ENCODE data around the gene NCKAP5L.

NCKAP5L gene

DNA sequence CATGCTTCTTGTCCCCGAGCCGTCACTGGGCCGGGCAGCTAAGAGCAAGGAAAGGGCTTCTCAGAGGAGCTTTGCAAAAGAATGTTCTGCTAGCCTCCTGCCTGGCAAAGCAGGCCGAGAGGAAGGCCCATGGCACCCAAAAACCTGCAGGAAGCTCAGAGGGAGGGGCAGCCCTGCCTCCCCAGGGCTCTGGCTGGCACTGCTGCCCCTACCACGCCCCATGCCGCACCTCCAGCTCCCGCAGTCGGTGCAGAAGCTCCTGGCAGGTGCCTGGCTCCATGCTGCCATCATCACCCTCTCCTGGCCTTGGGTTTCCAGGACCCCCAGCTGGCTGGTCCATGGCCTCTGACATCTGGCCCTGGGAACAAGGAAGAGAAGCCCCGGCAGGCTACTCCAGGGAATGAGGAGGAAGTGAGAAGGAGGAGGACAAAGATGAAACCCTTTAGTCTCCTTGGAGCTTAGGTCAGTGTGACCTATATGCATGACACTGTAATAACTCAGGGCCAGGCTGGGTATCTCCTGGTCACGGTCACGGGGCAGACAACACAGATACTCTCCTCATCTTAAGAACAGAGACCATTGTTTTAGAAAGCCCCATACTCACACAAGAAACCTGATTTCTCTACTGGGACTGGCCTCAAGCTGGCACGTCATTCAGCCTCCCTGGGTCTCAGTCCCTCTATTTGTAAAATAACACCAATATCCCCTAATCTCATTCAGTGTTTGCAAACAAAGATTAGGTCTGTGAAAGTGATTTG, 24.3 kb downstream of the NCKAP5L start:
- Histone ChIP-seq H3K27me3 (ENCODE audit: insufficient read depth, low read length) (no peaks in the 10 kb centered on the region), H3K36me3 (ENCODE audit: insufficient read depth, low read depth, low read length) (peaks cover 63% of the 10 kb centered on the region), H3K9ac (ENCODE audit: low read depth, low read length) (no peak overlapping the region), H3K4me3 (ENCODE audit: low read length) (no peak overlapping the region), H3K9me3 (ENCODE audit: insufficient read depth, low read depth, low read length) (no peaks in the 10 kb centered on the region), H3K4me1 (ENCODE audit: insufficient read depth, low read length) (peaks cover 6% of the 10 kb centered on the region; the same call in 1 of the 2 replicates), H3K27ac (ENCODE audit: low read length) (no peak overlapping the region)

GRCh38 chr12:49801141-49802063, 26.8 kb downstream of the NCKAP5L start:
- Histone ChIP-seq H3K27me3 (ENCODE audit: insufficient read depth, low read length) (no peaks in the 10 kb centered on the region), H3K4me3 (ENCODE audit: low read length) (no peak overlapping the region), H3K36me3 (ENCODE audit: insufficient read depth, low read depth, low read length) (peaks cover 81% of the 10 kb centered on the region), H3K27ac (ENCODE audit: low read length) (no peak overlapping the region), H3K9me3 (ENCODE audit: insufficient read depth, low read depth, low read length) (no peaks in the 10 kb centered on the region), H3K4me1 (ENCODE audit: insufficient read depth, low read length) (no peaks in the 10 kb centered on the region), H3K9ac (ENCODE audit: low read depth, low read length) (no peak overlapping the region)

- Histone ChIP-seq H3K4me1 (ENCODE audit: insufficient read depth, low read length) (no peaks in the 10 kb centered on the region), H3K27me3 (ENCODE audit: insufficient read depth, low read length) (no peaks in the 10 kb centered on the region), H3K4me3 (ENCODE audit: low read length) (no peak overlapping the region), H3K9ac (ENCODE audit: low read depth, low read length) (no peak overlapping the region), H3K9me3 (ENCODE audit: insufficient read depth, low read depth, low read length) (no peaks in the 10 kb centered on the region), H3K36me3 (ENCODE audit: insufficient read depth, low read depth, low read length) (peaks cover 81% of the 10 kb centered on the region), H3K27ac (ENCODE audit: low read length) (no peak overlapping the region)
Observed at GRCh38 chr12:49800421-49801140, 27.6 kb downstream of the NCKAP5L start.

DNA sequence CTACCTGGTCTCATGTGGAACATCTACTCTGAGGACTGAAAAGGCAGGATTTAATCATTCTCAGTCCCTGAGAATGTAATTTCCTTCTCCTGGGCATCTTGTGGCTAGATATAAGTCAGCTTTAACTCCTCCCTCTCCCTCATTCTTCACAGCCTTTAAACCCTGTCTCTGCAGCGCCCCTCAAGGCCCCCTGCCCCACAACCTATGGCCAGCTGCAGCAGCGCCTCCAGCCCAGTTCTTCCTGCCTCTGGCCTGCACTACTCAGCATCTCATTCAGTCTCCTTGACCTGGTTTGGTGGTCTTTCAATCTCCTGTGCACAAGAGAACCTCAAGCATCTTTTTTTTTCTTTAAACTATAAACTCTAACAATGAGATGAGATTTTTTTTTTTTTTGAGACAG, 29.3 kb downstream of the NCKAP5L start:
- H3K9ac ChIP-seq (ENCODE audit: low read depth, low read length), result no peak overlapping the region
- peaks cover 69% of the 10 kb centered on the region for H3K36me3 ChIP-seq (ENCODE audit: insufficient read depth, low read depth, low read length)
- no peaks in the 10 kb centered on the region for H3K9me3 ChIP-seq (ENCODE audit: insufficient read depth, low read depth, low read length)
- no peak overlapping the region for H3K4me3 ChIP-seq (ENCODE audit: low read length)
- no peaks in the 10 kb centered on the region for H3K27me3 ChIP-seq (ENCODE audit: insufficient read depth, low read length)
- H3K4me1 ChIP-seq (ENCODE audit: insufficient read depth, low read length), result no peaks in the 10 kb centered on the region
- H3K27ac ChIP-seq (ENCODE audit: low read length), result no peak overlapping the region

DNA sequence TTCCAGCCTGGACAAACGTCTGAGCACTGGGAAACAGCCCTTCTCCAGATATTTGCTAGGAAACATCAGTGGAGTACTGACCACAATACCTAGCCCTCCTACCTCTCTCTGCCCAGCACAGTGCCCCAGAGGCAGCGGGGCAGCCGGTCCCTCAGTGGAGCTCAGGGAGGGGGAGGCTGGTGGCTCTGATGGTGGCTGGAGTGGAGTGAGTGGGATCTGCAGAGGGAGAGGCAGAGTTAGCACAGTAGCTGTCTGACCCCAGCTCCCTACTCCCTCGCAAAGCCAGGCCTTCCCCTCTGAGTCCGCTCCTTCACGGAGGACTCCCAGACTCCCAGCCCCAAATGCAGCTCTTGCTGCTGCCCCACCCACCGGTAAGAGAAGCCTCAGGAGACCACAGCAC, 30.0 kb downstream of the NCKAP5L start:
- no peaks in the 10 kb centered on the region for H3K9me3 ChIP-seq (ENCODE audit: insufficient read depth, low read depth, low read length)
- no peaks in the 10 kb centered on the region for H3K4me1 ChIP-seq (ENCODE audit: insufficient read depth, low read length)
- H3K27me3 ChIP-seq (ENCODE audit: insufficient read depth, low read length), result no peaks in the 10 kb centered on the region
- H3K27ac ChIP-seq (ENCODE audit: low read length), result no peak overlapping the region
- no peak overlapping the region for H3K9ac ChIP-seq (ENCODE audit: low read depth, low read length)
- peaks cover 62% of the 10 kb centered on the region for H3K36me3 ChIP-seq (ENCODE audit: insufficient read depth, low read depth, low read length)
- no peak overlapping the region for H3K4me3 ChIP-seq (ENCODE audit: low read length)

GRCh38 chr12:49797449-49797776, 30.8 kb downstream of the NCKAP5L start:
- Histone ChIP-seq H3K27me3 (ENCODE audit: insufficient read depth, low read length) (no peaks in the 10 kb centered on the region), H3K4me1 (ENCODE audit: insufficient read depth, low read length) (no peaks in the 10 kb centered on the region), H3K36me3 (ENCODE audit: insufficient read depth, low read depth, low read length) (peaks cover 54% of the 10 kb centered on the region), H3K9ac (ENCODE audit: low read depth, low read length) (no peak overlapping the region), H3K4me3 (ENCODE audit: low read length) (no peak overlapping the region), H3K27ac (ENCODE audit: low read length) (no peak overlapping the region), H3K9me3 (ENCODE audit: insufficient read depth, low read depth, low read length) (no peaks in the 10 kb centered on the region)

GRCh38 chr12:49796606-49797448, 31.4 kb downstream of the NCKAP5L start:
- Histone ChIP-seq H3K9me3 (ENCODE audit: insufficient read depth, low read depth, low read length) (no peaks in the 10 kb centered on the region), H3K27ac (ENCODE audit: low read length) (no peak overlapping the region), H3K27me3 (ENCODE audit: insufficient read depth, low read length) (no peaks in the 10 kb centered on the region), H3K9ac (ENCODE audit: low read depth, low read length) (no peak overlapping the region), H3K36me3 (ENCODE audit: insufficient read depth, low read depth, low read length) (peaks cover 51% of the 10 kb centered on the region), H3K4me3 (ENCODE audit: low read length) (no peak overlapping the region), H3K4me1 (ENCODE audit: insufficient read depth, low read length) (no peaks in the 10 kb centered on the region)

GRCh38 chr12:49796155-49796554, 32.1 kb downstream of the NCKAP5L start:
- no peaks in the 10 kb centered on the region for H3K27me3 ChIP-seq (ENCODE audit: insufficient read depth, low read length)
- H3K9ac ChIP-seq (ENCODE audit: low read depth, low read length), result no peak overlapping the region
- H3K4me1 ChIP-seq (ENCODE audit: insufficient read depth, low read length), result no peaks in the 10 kb centered on the region
- no peak overlapping the region for H3K27ac ChIP-seq (ENCODE audit: low read length)
- H3K36me3 ChIP-seq (ENCODE audit: insufficient read depth, low read depth, low read length), result peaks cover 44% of the 10 kb centered on the region
- no peaks in the 10 kb centered on the region for H3K9me3 ChIP-seq (ENCODE audit: insufficient read depth, low read depth, low read length)
- no peak overlapping the region for H3K4me3 ChIP-seq (ENCODE audit: low read length)

DNA sequence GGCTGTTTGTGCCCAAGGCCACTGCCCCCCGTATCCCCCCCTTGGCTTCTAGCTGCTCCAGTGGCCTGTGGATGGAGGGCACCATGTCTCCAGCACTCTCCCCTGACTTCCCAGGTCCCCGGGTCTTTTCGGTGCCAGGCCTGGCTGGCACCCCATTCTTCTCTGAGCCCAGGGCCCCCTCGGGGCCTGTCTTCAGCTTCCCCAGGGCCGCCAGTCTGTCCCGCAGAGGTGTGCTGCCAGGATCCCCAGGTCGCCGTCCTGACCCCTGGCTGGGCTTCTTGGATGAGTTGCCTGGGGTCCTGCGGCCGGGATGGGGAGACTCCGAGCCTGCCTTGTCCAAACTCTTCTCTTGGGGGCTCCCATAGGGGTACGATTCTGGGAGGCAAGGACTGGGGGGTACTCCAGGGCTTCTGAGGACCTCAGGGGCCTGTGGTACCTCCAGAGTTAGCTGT, 32.5 kb downstream of the NCKAP5L start:
- no peak overlapping the region for H3K27ac ChIP-seq (ENCODE audit: low read length)
- no peak overlapping the region for H3K4me3 ChIP-seq (ENCODE audit: low read length)
- no peaks in the 10 kb centered on the region for H3K4me1 ChIP-seq (ENCODE audit: insufficient read depth, low read length)
- H3K36me3 ChIP-seq (ENCODE audit: insufficient read depth, low read depth, low read length), result peaks cover 39% of the 10 kb centered on the region
- H3K9ac ChIP-seq (ENCODE audit: low read depth, low read length), result no peak overlapping the region
- H3K27me3 ChIP-seq (ENCODE audit: insufficient read depth, low read length), result no peaks in the 10 kb centered on the region
- H3K9me3 ChIP-seq (ENCODE audit: insufficient read depth, low read depth, low read length), result no peaks in the 10 kb centered on the region

- Histone ChIP-seq H3K4me3 (ENCODE audit: low read length) (no peak overlapping the region), H3K9me3 (ENCODE audit: insufficient read depth, low read depth, low read length) (no peaks in the 10 kb centered on the region), H3K27me3 (ENCODE audit: insufficient read depth, low read length) (no peaks in the 10 kb centered on the region), H3K36me3 (ENCODE audit: insufficient read depth, low read depth, low read length) (peaks cover 33% of the 10 kb centered on the region), H3K4me1 (ENCODE audit: insufficient read depth, low read length) (no peaks in the 10 kb centered on the region), H3K9ac (ENCODE audit: low read depth, low read length) (no peak overlapping the region), H3K27ac (ENCODE audit: low read length) (no peak overlapping the region)
Observed at GRCh38 chr12:49794811-49795653, 33.2 kb downstream of the NCKAP5L start.
